GM08714 (cell line): ENCODE results near the gene TMEM131L.

Experiments
- H3K4me3 ChIP-seq: fragments of 200-500 bp; sonication (Bioruptor generic); 2 replicates; pipeline ENCODE4 v1.5.1; 2014; ENCODE audit warnings: mild to moderate bottlenecking, low read length, inconsistent platforms
- ZNF274 ChIP-seq: IDR thresholded peaks from 2 replicates; pipeline ENCODE4 v1.6.1; 2012; ENCODE audit warnings: mild to moderate bottlenecking, low read depth, low read length

Gene TMEM131L

DNA sequence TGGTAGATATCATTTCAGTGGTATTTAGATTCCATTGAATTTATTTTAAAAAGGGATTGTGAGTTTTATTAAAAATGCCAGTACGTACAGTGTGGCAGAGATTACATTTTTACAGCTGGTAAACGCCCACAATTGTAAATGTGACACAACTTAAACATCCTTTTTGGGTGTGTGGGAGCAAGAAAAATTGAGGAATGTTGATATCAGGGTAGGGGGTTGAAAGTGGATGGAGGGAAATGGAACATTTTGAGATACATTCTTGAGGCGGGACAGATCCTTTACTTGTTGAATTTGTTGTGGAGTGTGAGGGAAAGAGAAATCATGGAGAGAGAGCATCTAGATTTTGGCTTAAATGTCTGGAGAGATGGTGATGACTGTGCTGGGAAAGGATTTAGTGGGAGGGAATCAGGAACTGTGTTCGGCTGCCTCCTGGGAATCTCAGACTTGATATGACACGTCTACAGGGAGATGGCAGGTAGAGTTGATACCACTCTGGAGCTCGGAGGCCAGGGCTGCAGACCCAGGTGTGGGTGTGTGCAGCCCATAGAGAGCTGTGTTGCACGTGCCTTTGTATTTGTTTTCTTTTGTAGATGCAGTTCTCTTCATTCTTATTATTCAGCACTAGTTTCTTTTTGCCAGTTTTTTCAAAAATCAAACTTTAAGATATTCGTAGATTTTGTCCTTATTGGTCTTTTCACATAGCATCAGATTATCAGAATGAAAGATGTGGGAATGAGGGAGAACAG lies 10.8 kb downstream of the TMEM131L start:
- H3K4me3 ChIP-seq: no peak overlapping the region
- no peak for TF ChIP-seq ZNF274

DNA sequence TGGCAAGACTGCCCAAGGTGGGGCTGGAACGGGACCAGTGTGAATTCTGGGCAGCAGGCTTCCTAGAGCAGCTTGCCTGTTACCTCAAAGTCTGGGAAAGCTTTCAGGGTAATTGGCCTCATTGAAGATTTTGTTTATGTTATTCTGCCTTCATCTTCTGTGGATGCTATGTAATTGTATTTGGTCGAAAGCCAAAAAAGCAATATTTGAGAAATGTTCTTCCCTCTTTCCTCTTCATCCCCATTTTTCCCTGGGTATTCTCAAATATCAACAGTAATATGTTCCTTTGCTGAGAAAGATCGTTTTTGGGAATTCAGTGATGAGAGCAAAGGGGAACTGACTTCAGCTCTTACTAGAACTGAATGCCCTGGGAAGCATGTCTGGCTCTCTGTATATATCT lies 12.9 kb downstream of the TMEM131L start:
- H3K4me3 ChIP-seq: no peak overlapping the region
- TF ChIP-seq ZNF274: no peak

DNA sequence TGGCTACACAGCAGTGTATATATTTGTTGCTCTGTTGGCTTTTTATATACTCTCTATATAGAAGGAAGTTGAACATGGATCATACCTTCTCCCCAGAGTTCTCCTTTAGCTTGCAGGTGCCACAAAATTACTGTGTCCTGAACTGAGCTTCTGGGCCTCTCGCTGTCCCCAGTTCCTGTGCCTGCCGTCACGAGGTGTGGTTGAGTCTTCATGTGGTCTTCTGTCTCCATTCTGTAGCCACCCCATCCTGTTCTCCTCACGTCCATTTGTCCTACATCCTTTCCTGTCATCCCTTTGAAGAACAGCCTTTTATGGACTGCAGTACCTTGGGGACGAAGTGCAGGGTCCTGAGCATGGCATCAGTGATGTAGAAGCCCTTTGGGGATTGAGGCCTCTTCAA lies 14.5 kb downstream of the TMEM131L start:
- TF ChIP-seq ZNF274: no peak
- H3K4me3 ChIP-seq: no peak overlapping the region

DNA sequence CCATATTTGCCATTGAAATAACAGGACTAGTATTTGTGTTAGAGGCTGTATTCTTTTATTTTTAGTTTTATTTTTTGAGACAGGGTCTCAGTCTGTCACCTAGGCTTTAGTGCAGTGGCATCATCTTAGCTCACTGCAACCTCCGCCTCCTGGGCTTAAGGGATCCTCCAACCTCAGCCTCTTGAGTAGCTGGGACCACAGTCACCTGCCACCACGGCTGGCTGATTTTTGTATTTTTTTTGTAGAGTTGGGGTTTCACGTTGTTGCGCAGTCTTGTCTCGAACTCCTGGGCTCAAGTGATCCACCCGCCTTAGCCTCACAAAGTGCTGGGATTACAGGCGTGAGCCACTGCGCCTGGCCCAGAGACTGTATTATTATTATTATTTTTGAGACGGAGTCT lies 15.3 kb downstream of the TMEM131L start:
- TF ChIP-seq ZNF274: no peak
- no peak overlapping the region for H3K4me3 ChIP-seq

DNA sequence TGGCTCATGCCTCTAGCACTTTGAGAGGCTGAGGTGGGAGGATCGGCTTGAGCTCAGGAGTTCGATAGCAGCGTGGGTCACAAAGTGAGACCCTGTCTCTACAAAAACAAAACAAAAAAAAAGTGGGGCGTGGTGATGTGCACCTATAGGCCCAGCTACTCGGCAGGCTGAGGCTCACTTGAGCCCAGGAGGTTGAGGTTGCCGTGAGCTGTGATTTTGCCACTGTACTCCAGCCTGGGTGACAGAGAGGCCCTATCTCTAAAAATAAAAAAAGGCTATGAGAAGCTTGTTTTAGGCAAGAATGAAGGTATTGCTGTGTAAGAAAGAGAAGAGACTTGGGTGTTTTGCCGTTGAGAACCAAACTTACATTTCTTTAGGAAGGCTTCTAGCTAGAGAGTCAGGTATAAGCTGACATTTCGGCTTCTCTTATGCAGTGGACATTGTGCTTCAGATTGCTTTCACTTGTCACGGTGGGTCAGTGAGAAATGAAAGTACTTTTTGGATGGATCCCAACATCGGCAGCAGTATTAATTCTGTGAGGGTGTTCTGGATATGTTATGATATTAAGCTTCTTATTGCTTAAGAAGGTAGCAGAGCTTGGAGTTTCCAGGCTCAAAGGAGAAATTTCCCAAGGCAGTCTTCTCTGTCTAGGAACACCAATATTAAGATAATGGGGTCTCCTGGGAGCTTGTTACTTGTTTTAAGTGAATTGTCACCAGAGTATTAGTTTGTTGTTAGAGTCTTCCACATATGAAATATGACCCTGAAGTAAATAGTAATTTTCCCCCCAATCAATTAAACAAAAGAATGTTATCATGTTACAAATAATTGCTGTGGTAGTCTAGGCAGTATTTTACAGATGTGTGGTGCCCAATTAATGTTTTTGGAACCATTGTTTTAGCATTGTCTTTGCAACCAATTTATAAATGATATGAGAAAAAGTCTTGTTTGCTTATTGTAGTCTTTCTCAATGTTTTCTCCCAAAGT lies 17.6 kb downstream of the TMEM131L start:
- H3K4me3 ChIP-seq: peak overlapping the region; percentile 0; the same call in 1 of the 2 replicates
- TF ChIP-seq ZNF274: no peak

DNA sequence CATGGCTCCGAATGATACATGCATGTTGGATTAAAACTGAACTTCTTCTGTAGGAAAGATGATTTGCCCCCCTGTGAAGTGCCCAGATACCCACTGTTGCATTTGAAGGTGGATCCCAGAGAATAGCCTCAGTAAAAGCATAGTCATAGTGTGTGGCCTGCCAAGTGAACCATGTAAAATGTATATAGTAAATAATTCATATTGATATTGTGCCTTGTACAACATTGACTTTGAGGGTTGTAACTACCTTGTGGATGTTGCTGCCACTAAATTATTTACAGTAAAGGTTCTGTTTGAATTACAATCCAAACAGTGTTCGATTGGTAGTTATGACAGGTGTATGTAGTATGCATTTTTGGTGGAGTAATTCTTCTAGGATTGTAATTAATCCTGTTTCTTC lies 19.2 kb downstream of the TMEM131L start:
- no peak overlapping the region for H3K4me3 ChIP-seq
- no peak for TF ChIP-seq ZNF274

DNA sequence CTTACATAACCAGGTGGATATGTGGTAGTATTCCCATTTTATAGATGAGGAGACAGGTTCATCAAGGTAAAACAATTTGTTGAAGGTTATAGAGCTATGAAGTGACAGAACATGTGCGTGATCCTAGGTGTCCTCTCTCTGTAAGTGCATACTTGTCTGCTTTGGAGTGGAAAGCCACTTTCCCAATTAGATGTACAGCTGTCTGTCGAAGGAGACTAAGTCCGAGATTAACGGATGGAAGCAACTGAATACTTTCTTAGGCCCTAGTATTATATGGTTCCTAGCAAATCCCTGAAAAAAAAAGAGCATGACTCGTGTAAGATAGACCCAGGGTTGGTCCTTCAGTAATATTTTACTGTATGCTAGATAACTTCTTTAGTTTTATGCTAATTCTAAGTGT lies 19.7 kb downstream of the TMEM131L start:
- no peak overlapping the region for H3K4me3 ChIP-seq
- TF ChIP-seq ZNF274: no peak

DNA sequence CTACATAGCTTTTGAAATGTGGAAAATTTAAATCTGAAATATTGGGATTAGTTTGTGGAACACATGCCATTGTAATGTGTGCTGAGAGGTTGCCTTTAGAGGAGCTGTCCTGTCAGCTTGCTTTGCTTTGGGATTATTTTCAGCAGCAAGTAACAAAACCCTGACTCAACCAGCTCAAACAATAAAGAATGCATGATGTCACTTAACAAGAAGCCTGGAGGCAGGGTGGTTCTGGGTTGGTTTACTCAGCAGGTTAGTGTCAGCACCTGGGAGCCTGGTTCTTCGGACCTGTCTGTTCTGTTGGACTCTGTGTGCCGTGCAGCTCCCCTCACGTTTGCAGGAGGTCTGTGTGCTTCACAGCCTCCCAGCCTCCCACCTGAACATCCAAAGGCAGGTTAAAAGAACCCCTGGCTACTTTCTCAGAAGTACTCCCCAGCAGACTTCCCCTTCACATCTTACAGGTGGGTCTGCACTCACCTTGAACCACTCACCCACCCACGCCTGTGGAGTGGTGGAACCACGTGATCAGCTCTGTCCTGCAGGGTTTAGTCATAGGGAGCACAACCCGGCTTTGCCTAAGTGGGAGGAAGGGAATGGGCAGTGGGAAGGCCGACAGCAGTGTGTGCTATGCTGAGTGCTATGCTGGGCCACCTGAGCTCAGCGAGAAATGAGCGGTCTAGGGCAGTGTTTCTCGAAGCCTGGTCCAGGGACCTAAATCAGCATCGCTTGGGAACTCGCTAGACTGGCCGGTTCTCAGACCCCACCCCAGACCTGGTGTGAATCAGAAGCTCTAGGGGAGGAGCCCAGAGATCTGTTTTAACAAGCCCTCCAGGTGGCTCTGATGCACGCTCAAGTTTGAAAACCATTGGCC lies 20.4 kb downstream of the TMEM131L start:
- TF ChIP-seq ZNF274: no peak
- H3K4me3 ChIP-seq: no peak overlapping the region; the same call in 1 of the 2 replicates

DNA sequence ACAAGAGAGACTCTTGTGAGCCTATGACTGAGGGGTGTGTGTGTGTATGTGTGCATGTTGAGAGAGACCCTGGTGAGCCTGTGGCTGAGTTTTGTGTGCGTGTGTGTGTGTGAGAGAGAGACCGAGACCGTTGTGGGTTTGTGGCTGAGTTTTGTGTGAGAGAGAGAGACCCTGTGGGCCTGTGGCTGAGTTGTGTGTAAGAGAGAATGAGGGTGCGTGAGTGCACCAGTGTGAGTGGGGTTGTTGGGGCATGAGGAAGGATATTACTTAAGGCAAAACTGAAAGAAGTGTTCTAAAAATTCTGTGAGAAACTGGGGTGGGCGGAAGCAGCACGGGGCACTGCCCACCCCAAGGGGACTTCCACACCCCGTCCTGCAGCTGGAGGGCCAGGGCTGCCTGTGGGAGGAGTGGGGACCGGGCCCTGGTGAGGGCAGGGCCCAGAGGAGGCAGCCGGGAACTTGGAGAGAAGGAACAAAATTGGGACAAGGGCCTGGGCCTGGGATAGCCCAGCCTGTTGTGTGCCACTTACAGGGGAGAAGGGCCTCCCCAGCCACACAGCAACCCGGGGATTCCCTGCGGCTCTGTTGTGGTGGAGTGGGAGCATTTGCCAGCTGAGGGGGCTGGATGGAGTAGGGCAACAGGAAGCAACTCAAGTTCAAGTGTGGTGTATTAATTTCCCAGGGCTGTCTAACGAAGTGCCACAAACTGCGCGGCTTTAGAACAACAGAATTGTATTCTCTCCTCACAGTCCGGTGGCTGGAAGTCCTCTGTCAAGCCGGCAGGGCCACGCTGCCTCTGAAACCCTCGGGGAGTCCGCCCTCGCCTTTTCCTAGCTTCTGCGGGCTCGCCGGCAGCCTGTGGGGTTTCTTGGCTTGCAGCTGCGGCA lies 22.1 kb downstream of the TMEM131L start:
- TF ChIP-seq ZNF274: no peak
- peak overlapping the region; percentile 71; the same call in 1 of the 2 replicates for H3K4me3 ChIP-seq

DNA sequence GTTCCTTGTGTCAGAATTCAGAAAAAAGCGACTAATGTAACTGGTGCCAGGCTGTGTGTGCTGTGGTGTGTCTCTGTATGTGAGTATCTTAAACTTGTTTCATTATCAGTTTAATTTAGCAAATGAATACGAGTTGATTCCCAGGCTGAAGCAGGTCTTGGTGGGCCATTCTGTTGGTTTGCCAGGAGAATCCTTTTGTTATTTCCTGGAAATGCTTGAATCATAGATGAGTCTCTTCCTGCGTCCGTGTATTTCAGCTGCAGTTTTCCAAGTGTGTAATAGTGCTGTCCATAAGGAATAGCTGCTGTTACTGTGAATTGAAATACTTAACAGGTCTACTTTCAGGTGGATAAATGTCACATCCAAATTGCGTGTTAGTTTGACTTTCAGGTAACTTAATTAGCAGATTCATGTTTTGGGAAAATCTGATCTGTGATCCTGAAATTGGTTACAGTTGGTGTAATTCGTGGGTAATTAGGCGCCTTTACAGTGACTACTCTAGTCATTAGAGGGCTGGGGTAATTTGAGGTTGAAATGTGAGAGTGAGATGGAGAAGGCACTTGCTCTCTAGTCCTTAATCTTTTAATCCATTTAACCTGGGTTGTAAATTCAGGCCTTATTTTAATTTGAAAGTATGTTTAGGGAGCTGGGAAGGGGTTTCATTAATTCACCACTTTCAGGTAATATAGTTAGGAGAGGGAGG lies 23.8 kb downstream of the TMEM131L start:
- peak overlapping the region; percentile 71 for H3K4me3 ChIP-seq

DNA sequence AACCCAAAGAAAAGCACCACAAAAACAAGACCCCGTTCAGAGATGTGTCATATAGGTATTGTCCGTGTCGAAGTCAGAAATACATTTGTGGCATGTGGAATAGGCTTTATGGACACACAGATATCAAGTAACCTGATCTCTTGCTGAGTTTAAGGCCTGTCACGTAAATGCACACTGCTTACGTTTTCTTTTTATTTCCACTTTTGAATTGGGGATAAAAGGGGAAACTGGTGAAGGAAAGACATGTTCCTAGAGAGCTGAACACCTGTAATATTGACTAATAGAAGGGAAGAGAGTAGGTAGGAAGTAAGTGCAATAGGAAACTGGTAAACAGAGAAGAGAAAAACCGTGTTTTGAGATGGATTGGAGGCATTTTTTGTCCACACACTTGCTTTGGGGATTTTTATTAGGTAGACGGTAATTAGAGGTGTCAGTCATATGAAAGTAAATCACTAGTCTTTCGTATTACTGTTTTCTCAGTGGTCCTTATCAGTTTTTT lies 24.9 kb downstream of the TMEM131L start:
- no peak for TF ChIP-seq ZNF274
- peak overlapping the region; percentile 71 for H3K4me3 ChIP-seq

More for the DNA sequence above, 23.8 kb downstream of the TMEM131L start:
- no peak for TF ChIP-seq ZNF274

DNA sequence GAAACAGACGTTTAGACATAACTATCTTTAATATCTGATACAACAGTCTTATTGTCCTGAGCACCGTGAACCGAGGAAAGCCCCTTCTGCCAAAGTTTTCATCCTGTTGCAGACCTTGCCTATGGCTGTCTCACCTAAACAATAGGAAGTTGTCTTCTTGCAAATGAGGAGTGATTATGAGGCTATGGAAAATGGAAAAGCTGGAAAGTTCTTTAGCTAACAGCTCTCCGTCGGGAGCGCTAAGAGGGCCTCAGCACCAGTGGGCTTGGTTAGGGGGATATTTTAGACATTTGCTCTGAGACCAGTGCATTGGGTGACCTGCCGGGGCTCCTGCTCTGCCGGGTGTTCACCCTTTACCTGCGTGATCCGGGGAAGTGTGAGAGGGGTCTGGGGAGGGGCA lies 28.4 kb downstream of the TMEM131L start:
- H3K4me3 ChIP-seq: no peak overlapping the region; the same call in 1 of the 2 replicates

More for the DNA sequence above, 28.4 kb downstream of the TMEM131L start:
- no peak for TF ChIP-seq ZNF274
